Adrenal gland (tissue), 5 donors: ENCODE results near the gene BTN2A1.

Experiments used
- POLR2A ChIP-seq, 2 donors: fragments of 450-650 bp; IDR thresholded peaks; one replicate each; pipeline ENCODE4 v1.6.1; 2017; ENCODE audit warnings: antibody characterized with exemption in 2 of 2, mild to moderate bottlenecking in 2 of 2, moderate library complexity in 1 of 2
- TF ChIP-seq, protein P1 (sequence below), 6 experiments: fragments of 450-650 bp in 4 of 6; fragments of 200-600 bp in 2 of 6; sonication (generic) in 1 of 6; IDR thresholded peaks; 1 replicate in 5 of 6; 2 replicates in 1 of 6; pipeline versions ENCODE4 v1.5.1 to v1.8.0; 2016 to 2021; ENCODE audit warnings: antibody characterized with exemption in 6 of 6, mild to moderate bottlenecking in 2 of 6, moderate library complexity in 1 of 6
- donor health status: DM: no; HTN: no; CAD: no.

DNA sequence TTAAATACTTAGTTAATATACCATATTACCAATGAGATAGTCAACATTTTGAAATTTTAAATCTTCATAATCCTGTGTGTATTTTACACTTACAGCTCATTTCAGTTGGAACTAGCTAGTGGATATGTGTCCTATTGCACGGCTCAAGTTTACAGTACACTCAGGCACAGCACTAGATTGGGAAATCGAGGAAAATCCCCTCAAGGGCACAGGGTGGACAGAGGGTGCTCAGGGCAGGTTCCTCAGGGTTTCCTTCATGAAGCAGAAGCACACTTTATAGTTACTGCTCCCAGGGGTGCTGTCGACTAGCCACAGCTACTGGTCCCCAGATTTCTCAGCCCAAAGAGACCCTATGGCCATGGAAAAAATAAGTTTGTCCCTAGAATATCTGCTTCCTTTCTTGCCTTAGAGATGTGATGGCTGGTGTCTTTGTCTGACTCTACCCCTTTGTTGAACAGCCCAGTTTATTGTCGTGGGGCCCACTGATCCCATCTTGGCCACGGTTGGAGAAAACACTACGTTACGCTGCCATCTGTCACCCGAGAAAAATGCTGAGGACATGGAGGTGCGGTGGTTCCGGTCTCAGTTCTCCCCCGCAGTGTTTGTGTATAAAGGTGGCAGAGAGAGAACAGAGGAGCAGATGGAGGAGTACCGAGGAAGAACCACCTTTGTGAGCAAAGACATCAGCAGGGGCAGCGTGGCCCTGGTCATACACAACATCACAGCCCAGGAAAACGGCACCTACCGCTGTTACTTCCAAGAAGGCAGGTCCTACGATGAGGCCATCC lies 1.5 kb downstream of the BTN2A1 start:
- TF ChIP-seq, protein P1, sequence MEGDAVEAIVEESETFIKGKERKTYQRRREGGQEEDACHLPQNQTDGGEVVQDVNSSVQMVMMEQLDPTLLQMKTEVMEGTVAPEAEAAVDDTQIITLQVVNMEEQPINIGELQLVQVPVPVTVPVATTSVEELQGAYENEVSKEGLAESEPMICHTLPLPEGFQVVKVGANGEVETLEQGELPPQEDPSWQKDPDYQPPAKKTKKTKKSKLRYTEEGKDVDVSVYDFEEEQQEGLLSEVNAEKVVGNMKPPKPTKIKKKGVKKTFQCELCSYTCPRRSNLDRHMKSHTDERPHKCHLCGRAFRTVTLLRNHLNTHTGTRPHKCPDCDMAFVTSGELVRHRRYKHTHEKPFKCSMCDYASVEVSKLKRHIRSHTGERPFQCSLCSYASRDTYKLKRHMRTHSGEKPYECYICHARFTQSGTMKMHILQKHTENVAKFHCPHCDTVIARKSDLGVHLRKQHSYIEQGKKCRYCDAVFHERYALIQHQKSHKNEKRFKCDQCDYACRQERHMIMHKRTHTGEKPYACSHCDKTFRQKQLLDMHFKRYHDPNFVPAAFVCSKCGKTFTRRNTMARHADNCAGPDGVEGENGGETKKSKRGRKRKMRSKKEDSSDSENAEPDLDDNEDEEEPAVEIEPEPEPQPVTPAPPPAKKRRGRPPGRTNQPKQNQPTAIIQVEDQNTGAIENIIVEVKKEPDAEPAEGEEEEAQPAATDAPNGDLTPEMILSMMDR (IDR thresholded peaks at IDR 0.05), result no peak
- TF ChIP-seq POLR2A (IDR thresholded peaks at IDR 0.05), result no peak
